AG09319 (cell line): ENCODE measurements around the gene NFIC.

Source experiments
- DNase-seq: peaks from one replicate; pipeline ENCODE4 v3.0.0-alpha.2; 2010; ENCODE audit warnings: low read depth; ENCODE audit errors: extremely low read depth
- CTCF ChIP-seq: IDR thresholded peaks from 2 replicates; pipeline ENCODE4 v1.5.1; 2011; ENCODE audit warnings: low read depth, mild to moderate bottlenecking, inconsistent platforms, low read length, moderate library complexity

Gene NFIC

GRCh38 chr19:3407556-3408516 is 41.5 kb downstream of the NFIC start:
- TF ChIP-seq CTCF = no peak
- no peak for DNase-seq

GRCh38 chr19:3408996-3409345 is 42.6 kb downstream of the NFIC start:
- no peak for TF ChIP-seq CTCF
- DNase-seq = no peak

GRCh38 chr19:3409346-3410064 is 43.1 kb downstream of the NFIC start:
- no peak for DNase-seq

GRCh38 chr19:3411636-3412035 is 45.3 kb downstream of the NFIC start:
- TF ChIP-seq CTCF = no peak
- DNase-seq = no peak

More at GRCh38 chr19:3409346-3410064, 43.1 kb downstream of the NFIC start:
- no peak for TF ChIP-seq CTCF

- no peak for DNase-seq
These were observed 45.7 kb downstream of the NFIC start for GRCh38 chr19:3412066-3412465.

GRCh38 chr19:3413796-3414327 is 47.5 kb downstream of the NFIC start:
- DNase-seq = no peak
- no peak for TF ChIP-seq CTCF

More at GRCh38 chr19:3412066-3412465, 45.7 kb downstream of the NFIC start:
- no peak for TF ChIP-seq CTCF

GRCh38 chr19:3415695-3416094 is 49.3 kb downstream of the NFIC start:
- TF ChIP-seq CTCF = no peak
- no peak for DNase-seq
